ENCODE data around the gene GNG13.

- TF ChIP-seq CTCF (conservative IDR thresholded peaks at IDR 0.05): no peak
- TF ChIP-seq ZFX (IDR thresholded peaks at IDR 0.05): no peak
Observed at GRCh38 chr16:775236-775796, 25.2 kb downstream of the GNG13 start.

Measured in C4-2B (cell line).